ENCODE data around the gene KCNJ14. TPM values are rescaled to one million over a fixed set of nuclear protein-coding genes. Genes with fewer than 3 reads are reported as not detected.

Gene KCNJ14
- total and polyA plus RNA-seq, 2 of the 4 experiments (the other 2 are of a cell fraction), result 0.18 to 0.39 TPM

DNA sequence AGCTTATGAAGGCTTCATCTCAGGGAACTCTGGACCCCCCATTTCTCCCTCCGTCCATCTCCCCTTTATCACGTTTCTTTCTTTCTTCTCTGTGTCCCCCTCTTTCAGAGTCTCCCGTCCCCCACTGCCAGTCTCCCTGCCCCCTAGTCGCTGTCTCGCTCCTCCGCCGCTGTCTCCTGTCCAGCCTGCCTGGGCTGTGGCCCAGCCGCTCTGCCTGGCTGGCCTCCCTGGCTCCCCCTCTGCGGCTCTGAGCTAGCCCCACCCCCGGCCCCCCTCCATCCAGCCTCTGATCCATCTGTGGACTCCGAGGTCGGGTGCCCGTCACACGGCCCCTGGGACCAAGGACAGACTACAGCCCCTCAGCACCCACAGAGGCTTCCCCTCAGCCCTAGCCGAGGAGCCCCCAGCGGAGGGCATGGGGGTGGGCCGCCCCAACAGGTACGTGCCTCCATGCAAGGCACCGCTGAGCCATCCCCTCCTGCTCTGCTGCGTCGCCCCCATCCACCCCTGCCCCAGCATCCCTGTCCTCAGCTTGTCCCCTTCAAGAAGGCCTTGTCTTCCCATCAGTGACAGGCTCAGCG lies 1.1 kb upstream of the KCNJ14 start:
- no TSS peak for BruUV-seq (replicated peaks)
- H3K36me3 ChIP-seq (ENCODE audit: control insufficient read depth, insufficient read depth, low read length), result peaks cover 58% of the 10 kb centered on the region
- intact Hi-C loops (cut with micrococcal nuclease) (no loop called here), dilution Hi-C loops (cut with HindIII; ENCODE audit: low sequenced_read_pairs, unreplicated experiment) (no loop called here), in situ Hi-C loops (cut with MboI; ENCODE audit: low sequenced_read_pairs) (no loop called here)
- no peak for ATAC-seq (ENCODE audit: low read depth)
- 85% methylated on average over 9 of the region's 22 CpGs; no CpG with 5 or more reads in 1 of the 2 experiments for WGBS, 2 experiments (ENCODE audit: extremely low coverage in 2 of 2, insufficient read length in 1 of 2)
- no peak overlapping the region for H3K23ac ChIP-seq (ENCODE audit: low read depth, low read length)
- H3K9me3 ChIP-seq (ENCODE audit: control insufficient read depth, insufficient read depth, low read length), result no peaks in the 10 kb centered on the region
- no peak overlapping the region for H2AFZ ChIP-seq (replicated peaks; ENCODE audit: low read length, poor library complexity)
- H3K4me2 ChIP-seq (ENCODE audit: low read depth, low read length), result no peak overlapping the region
- H4K91ac ChIP-seq (ENCODE audit: insufficient read depth, low read depth, low read length), result no peak overlapping the region
- no peak overlapping the region for H2BK120ac ChIP-seq (ENCODE audit: low read depth, low read length)
- H2BK20ac ChIP-seq (ENCODE audit: low read depth, low read length), result no peak overlapping the region
- H3K27me3 ChIP-seq (ENCODE audit: control insufficient read depth, insufficient read depth, low read length), result no peaks in the 10 kb centered on the region
- no peak overlapping the region for H3K56ac ChIP-seq (ENCODE audit: extremely low read depth, insufficient read depth, low read length)
- no peak overlapping the region for H2AK9ac ChIP-seq (replicated peaks; ENCODE audit: low read depth, low read length, poor library complexity)
- H3K4me3 ChIP-seq (ENCODE audit: insufficient read depth, low read depth, low read length), result no peak overlapping the region
- H4K8ac ChIP-seq (ENCODE audit: low read depth in 2 of 2, low read length in 2 of 2), result no peak overlapping the region
- no peaks in the 10 kb centered on the region for H3K4me1 ChIP-seq (ENCODE audit: control insufficient read depth, insufficient read depth, low read length)
- no peak for DNase-seq
- H2BK15ac ChIP-seq (ENCODE audit: low read depth, low read length), result no peak overlapping the region
- H3K18ac ChIP-seq (ENCODE audit: low read depth, low read length), result no peak overlapping the region
- POLR2A ChIA-PET (ENCODE audit: unreplicated experiment), result no interaction called here
- no peak overlapping the region for H3K4ac ChIP-seq (ENCODE audit: low read depth, low read length)
- no peak overlapping the region for H2BK5ac ChIP-seq (ENCODE audit: low read depth, low read length, poor library complexity, severe bottlenecking)
- TF ChIP-seq BHLHE40 (IDR thresholded peaks at IDR 0.05; ENCODE audit: low read depth, low read length) (no peak), RFX5 (IDR thresholded peaks at IDR 0.05; ENCODE audit: low read depth, low read length) (no peak), CTCF (conservative IDR thresholded peaks at IDR 0.05; ENCODE audit: low read depth, low read length) (no peak), MAZ (IDR thresholded peaks at IDR 0.05; ENCODE audit: borderline replicate concordance, low read depth, low read length) (no peak), CEBPB (IDR thresholded peaks at IDR 0.05; ENCODE audit: low read depth, low read length) (no peak), CHD1 (IDR thresholded peaks at IDR 0.05; ENCODE audit: low read depth, low read length) (no peak), RCOR1 (IDR thresholded peaks at IDR 0.05; ENCODE audit: insufficient replicate concordance, low read length) (no peak), MAFK (IDR thresholded peaks at IDR 0.05; ENCODE audit: low read depth, low read length) (no peak), MXI1 (IDR thresholded peaks at IDR 0.05; ENCODE audit: borderline replicate concordance, low read depth, low read length) (no peak), USF2 (IDR thresholded peaks at IDR 0.05; ENCODE audit: low read depth, low read length) (no peak), NFE2L2 (IDR thresholded peaks at IDR 0.05; ENCODE audit: low read depth, low read length) (no peak), SMC3 (IDR thresholded peaks at IDR 0.05; ENCODE audit: low read depth, low read length) (no peak), FOS (IDR thresholded peaks at IDR 0.05; ENCODE audit: low read depth, low read length) (no peak)
- TF ChIP-seq, protein P1, sequence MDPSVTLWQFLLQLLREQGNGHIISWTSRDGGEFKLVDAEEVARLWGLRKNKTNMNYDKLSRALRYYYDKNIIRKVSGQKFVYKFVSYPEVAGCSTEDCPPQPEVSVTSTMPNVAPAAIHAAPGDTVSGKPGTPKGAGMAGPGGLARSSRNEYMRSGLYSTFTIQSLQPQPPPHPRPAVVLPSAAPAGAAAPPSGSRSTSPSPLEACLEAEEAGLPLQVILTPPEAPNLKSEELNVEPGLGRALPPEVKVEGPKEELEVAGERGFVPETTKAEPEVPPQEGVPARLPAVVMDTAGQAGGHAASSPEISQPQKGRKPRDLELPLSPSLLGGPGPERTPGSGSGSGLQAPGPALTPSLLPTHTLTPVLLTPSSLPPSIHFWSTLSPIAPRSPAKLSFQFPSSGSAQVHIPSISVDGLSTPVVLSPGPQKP (IDR thresholded peaks at IDR 0.05; ENCODE audit: borderline replicate concordance, low read depth, low read length), result no peak
- no peak overlapping the region for H3K14ac ChIP-seq (replicated peaks; ENCODE audit: low read depth, low read length)
- no peaks in the 10 kb centered on the region for H3K9me1 ChIP-seq (ENCODE audit: insufficient read depth, low read length)
- no peak overlapping the region for H4K5ac ChIP-seq (ENCODE audit: low read depth, low read length)
- CTCF ChIA-PET, result no interaction called here
- H3K9ac ChIP-seq (ENCODE audit: low read depth, low read length), result no peak overlapping the region
- H3K79me1 ChIP-seq (ENCODE audit: low read depth in 1 of 2, low read length in 2 of 2), result peaks cover 7 to 21% of the 10 kb centered on the region in 2 experiments
- H2AK5ac ChIP-seq (ENCODE audit: low read depth, low read length), result no peak overlapping the region
- H3K27ac ChIP-seq (ENCODE audit: insufficient read depth, low read length), result no peak overlapping the region
- H4K20me1 ChIP-seq (ENCODE audit: insufficient read depth, low read length), result peaks cover 8% of the 10 kb centered on the region

All from IMR-90 (cell line).